ENCODE results near the gene LIMS2. TPM values are rescaled to one million over a fixed set of nuclear protein-coding genes. Genes with fewer than 3 reads are reported as not detected.

LIMS2 gene
- 100 to 1,000 TPM in 1 of 2 donors, 10 to 100 TPM in 1; 50.5 to 122 TPM for total RNA-seq
- polyA plus RNA-seq (ENCODE audit: insufficient read length in 6 of 6): 10 to 100 TPM; 22.4 to 35.1 (median 25.5) TPM
- long read RNA-seq, donor 1, partial matches to known transcripts: 0 of 9 reads
- long read RNA-seq, donor 1, other reads (novel, unspliced or antisense): 0 of 9 reads
- long read RNA-seq, donor 2, partial matches to known transcripts: 0 of 2 reads
- long read RNA-seq, donor 2, other reads (novel, unspliced or antisense): 0 of 2 reads
- long read RNA-seq, donor 3, partial matches to known transcripts: 0 of 6 reads
- long read RNA-seq, donor 3, other reads (novel, unspliced or antisense): 0 of 6 reads
- long read RNA-seq, donor 4, partial matches to known transcripts: 8 of 17 reads
- long read RNA-seq, donor 4, other reads (novel, unspliced or antisense): 5 of 17 reads
- long read RNA-seq, donor 5, transcript LIMS2-202 (10 exons, 2,045 nt): major isoform, 6 of 10 reads
- long read RNA-seq, donor 5, partial matches to known transcripts: 0 of 10 reads
- long read RNA-seq, donor 5, other reads (novel, unspliced or antisense): 0 of 10 reads
- long read RNA-seq, donor 6, partial matches to known transcripts: 0 of 5 reads
- long read RNA-seq, donor 6, other reads (novel, unspliced or antisense): 0 of 5 reads
- long read RNA-seq, donor 7, partial matches to known transcripts: 0 of 1 reads
- long read RNA-seq, donor 7, other reads (novel, unspliced or antisense): 0 of 1 reads
- long read RNA-seq, donor 8, partial matches to known transcripts: 0 of 5 reads
- long read RNA-seq, donor 8, other reads (novel, unspliced or antisense): 0 of 5 reads
- long read RNA-seq, donor 9: 0 reads
- long read RNA-seq, donor 10, transcript LIMS2-202 (10 exons, 2,045 nt): major isoform, 26 of 57 reads
- long read RNA-seq, donor 10, transcript LIMS2-208 (10 exons, 2,335 nt): minor isoform, 6 of 57 reads
- long read RNA-seq, donor 10, partial matches to known transcripts: 16 of 57 reads
- long read RNA-seq, donor 10, other reads (novel, unspliced or antisense): 7 of 57 reads
- long read RNA-seq, donor 11, partial matches to known transcripts: 249 of 273 reads
- long read RNA-seq, donor 11, other reads (novel, unspliced or antisense): 20 of 273 reads
- long read RNA-seq, donor 12, transcript LIMS2-202 (10 exons, 2,045 nt): major isoform, 6 of 9 reads
- long read RNA-seq, donor 12, partial matches to known transcripts: 0 of 9 reads
- long read RNA-seq, donor 12, other reads (novel, unspliced or antisense): 0 of 9 reads

GRCh38 chr2:127675331-127676261, at the start of gene LIMS2:
Gene LIMS2, minus strand, starts transcription at chr2:127675530. Its CDS starts 506 bp downstream, at chr2:127675024.
- H3K27ac ChIP-seq: peak within 1 kb of the TSS; percentile 65 to 86
- no peak for TF ChIP-seq CTCF (IDR thresholded peaks at IDR 0.05)
- H3K4me3 ChIP-seq: peak within 1 kb of the TSS; percentile 46 to 55
- H3K9me3 ChIP-seq: no peaks in the 10 kb centered on the region
- H3K36me3 ChIP-seq: no peaks in the 10 kb centered on the region
- H3K27me3 ChIP-seq: peaks cover 0 to 66% of the 10 kb centered on the region in 2 donors
- intact Hi-C loops (cut with DNase I): no loop called here
- DNase-seq (peak in 1 of 4 donors; percentile 76), ATAC-seq (peak; percentile 74)
- peaks cover 6 to 29% of the 10 kb centered on the region in 2 donors for H3K4me1 ChIP-seq

- intact Hi-C loops (cut with DNase I): no loop called here
- DNase-seq: no peak
- no peak for TF ChIP-seq CTCF (IDR thresholded peaks at IDR 0.05)
- no peaks in the 10 kb centered on the region for H3K4me1 ChIP-seq
- no peak for ATAC-seq
- no peaks in the 10 kb centered on the region for H3K27me3 ChIP-seq
- no peak overlapping the region for H3K27ac ChIP-seq
- no peak overlapping the region for H3K4me3 ChIP-seq
- no peaks in the 10 kb centered on the region for H3K9me3 ChIP-seq
- peaks cover 0 to 71% of the 10 kb centered on the region in 2 donors for H3K36me3 ChIP-seq
Observed at GRCh38 chr2:127722807-127723206, 47.5 kb upstream of the LIMS2 start.

GRCh38 chr2:127721978-127722355, 46.6 kb upstream of the LIMS2 start:
- H3K9me3 ChIP-seq: no peaks in the 10 kb centered on the region
- ATAC-seq (peak; percentile 45), DNase-seq (no peak)
- no peak for TF ChIP-seq CTCF (IDR thresholded peaks at IDR 0.05)
- H3K27me3 ChIP-seq: no peaks in the 10 kb centered on the region
- intact Hi-C loops (cut with DNase I): no loop called here
- H3K27ac ChIP-seq: no peak overlapping the region
- no peaks in the 10 kb centered on the region for H3K4me1 ChIP-seq
- H3K36me3 ChIP-seq: peaks cover 0 to 72% of the 10 kb centered on the region in 2 donors
- H3K4me3 ChIP-seq: no peak overlapping the region

- intact Hi-C loops (cut with DNase I): no loop called here
- H3K9me3 ChIP-seq: no peaks in the 10 kb centered on the region
- TF ChIP-seq CTCF (IDR thresholded peaks at IDR 0.05): no peak
- H3K27me3 ChIP-seq: no peaks in the 10 kb centered on the region
- DNase-seq (peak in 1 of 4 donors; percentile 26), ATAC-seq (peak; percentile 70)
- H3K4me1 ChIP-seq: no peaks in the 10 kb centered on the region
- no peak overlapping the region for H3K4me3 ChIP-seq
- H3K27ac ChIP-seq: no peak overlapping the region
- peaks cover 0 to 77% of the 10 kb centered on the region in 2 donors for H3K36me3 ChIP-seq
Observed at GRCh38 chr2:127721311-127721977, 46.1 kb upstream of the LIMS2 start.

Data from left lung (tissue), 14 donors.